CD4-positive, CD25-positive, alpha-beta regulatory T cell (primary cell): ENCODE results near the gene CCR5AS.

Experiments used
- ATAC-seq, 2 donors: fragments of 150-1000 bp; cut with Tn5 transposase; one replicate each; pipeline ENCODE4 v1.10.0; 2021; ENCODE audit warnings: low read depth in 2 of 2, moderate number of reproducible peaks in 2 of 2, moderate library complexity in 1 of 2
- DNase-seq, 3 donors: peaks; one replicate each; pipeline versions ENCODE4 v3.0.0 to v3.0.0-alpha.2; 2012 to 2022; ENCODE audit warnings: mixed read lengths in 1 of 3
- H3K27ac ChIP-seq: one replicate; pipeline ENCODE4 v1.7.0; 2013; ENCODE audit warnings: mild to moderate bottlenecking, low read length; ENCODE audit not compliant: insufficient read depth, poor library complexity, severe bottlenecking
- H3K27me3 ChIP-seq: one replicate; pipeline ENCODE4 v1.7.0; 2013; ENCODE audit warnings: low read length; ENCODE audit not compliant: control insufficient read depth, insufficient read depth
- H3K36me3 ChIP-seq: one replicate; pipeline ENCODE4 v1.7.0; 2013; ENCODE audit warnings: mild to moderate bottlenecking, low read length, moderate library complexity; ENCODE audit not compliant: control insufficient read depth, insufficient read depth
- H3K4me1 ChIP-seq: 2 replicates; pipeline ENCODE4 v1.7.0; 2013; ENCODE audit warnings: mild to moderate bottlenecking, low read length; ENCODE audit not compliant: insufficient read depth, control insufficient read depth, poor library complexity, severe bottlenecking
- H3K4me3 ChIP-seq: one replicate; pipeline ENCODE4 v1.7.0; 2013; ENCODE audit warnings: low read depth, mild to moderate bottlenecking, low read length, moderate library complexity
- H3K9me3 ChIP-seq, 2 experiments: 1 replicate in 1 of 2; 2 replicates in 1 of 2; pipeline ENCODE4 v1.7.0; 2013; ENCODE audit warnings: low read length in 2 of 2, mild to moderate bottlenecking in 1 of 2, moderate library complexity in 1 of 2; ENCODE audit not compliant: control insufficient read depth in 2 of 2
- H3K27ac Mint-ChIP-seq, 3 donors: one replicate each; pipeline ENCODE4 v1.8.0; 2020 to 2022; ENCODE audit warnings: mild to moderate bottlenecking in 3 of 3, mixed read lengths in 3 of 3, moderate library complexity in 2 of 3
- H3K27me3 Mint-ChIP-seq: one replicate; pipeline ENCODE4 v1.8.0; 2022; ENCODE audit warnings: mild to moderate bottlenecking, mixed read lengths
- H3K36me3 Mint-ChIP-seq: one replicate; pipeline ENCODE4 v1.8.0; 2020; ENCODE audit warnings: mixed read lengths
- H3K4me1 Mint-ChIP-seq, 4 donors: one replicate each; pipeline ENCODE4 v1.8.0; 2020 to 2022; ENCODE audit warnings: mixed read lengths in 4 of 4, mild to moderate bottlenecking in 1 of 4
- H3K4me3 Mint-ChIP-seq, 4 donors: one replicate each; pipeline ENCODE4 v1.8.0; 2020 to 2022; ENCODE audit warnings: mild to moderate bottlenecking in 4 of 4, mixed read lengths in 4 of 4, moderate library complexity in 3 of 4
- H3K9me3 Mint-ChIP-seq, 7 donors: one replicate each; pipeline ENCODE4 v1.8.0; 2020 to 2022; ENCODE audit warnings: mixed read lengths in 7 of 7, mild to moderate bottlenecking in 3 of 7, moderate library complexity in 2 of 7

Gene CCR5AS

GRCh38 chr3:46378426-46378942 lies 28.4 kb downstream of the CCR5AS start:
- no peaks in the 10 kb centered on the region for H3K27me3 Mint-ChIP-seq

DNA sequence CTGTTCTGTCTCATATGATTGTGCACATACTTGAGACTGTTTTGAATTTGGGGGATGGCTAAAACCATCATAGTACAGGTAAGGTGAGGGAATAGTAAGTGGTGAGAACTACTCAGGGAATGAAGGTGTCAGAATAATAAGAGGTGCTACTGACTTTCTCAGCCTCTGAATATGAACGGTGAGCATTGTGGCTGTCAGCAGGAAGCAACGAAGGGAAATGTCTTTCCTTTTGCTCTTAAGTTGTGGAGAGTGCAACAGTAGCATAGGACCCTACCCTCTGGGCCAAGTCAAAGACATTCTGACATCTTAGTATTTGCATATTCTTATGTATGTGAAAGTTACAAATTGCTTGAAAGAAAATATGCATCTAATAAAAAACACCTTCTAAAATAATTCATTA lies 31.1 kb downstream of the CCR5AS start:
- Mint-ChIP-seq H3K9me3 (peaks cover 0 to 1% (median 0%) of the 10 kb centered on the region in 7 donors), H3K4me1 (peaks cover 17 to 59% (median 35%) of the 10 kb centered on the region in 4 donors), H3K27me3 (no peaks in the 10 kb centered on the region), H3K27ac (peak overlapping the region in 2 of 3 donors; percentile 5 to 7), H3K36me3 (no peaks in the 10 kb centered on the region), H3K4me3 (peak overlapping the region; percentile 29 to 79 (median 54))
- Histone ChIP-seq H3K36me3 (no peaks in the 10 kb centered on the region), H3K4me3 (peak overlapping the region; percentile 33), H3K27ac (no peak overlapping the region), H3K27me3 (no peaks in the 10 kb centered on the region), H3K4me1 (peaks cover 47% of the 10 kb centered on the region), H3K9me3 (no peaks in the 10 kb centered on the region)
- DNase-seq (peak in 1 of 3 donors; percentile 26), ATAC-seq (no peak)

More at GRCh38 chr3:46378426-46378942, 28.4 kb downstream of the CCR5AS start:
- H3K27ac Mint-ChIP-seq: no peak overlapping the region
- ATAC-seq (peak in 1 of 2 donors; percentile 58), DNase-seq (peak; percentile 22 to 76 (median 45))
- H3K4me1 Mint-ChIP-seq: peaks cover 20 to 50% (median 25%) of the 10 kb centered on the region in 4 donors
- peak overlapping the region in 1 of 4 donors; percentile 30 for H3K4me3 Mint-ChIP-seq
- Histone ChIP-seq H3K4me1 (peaks cover 36% of the 10 kb centered on the region), H3K27ac (no peak overlapping the region), H3K36me3 (no peaks in the 10 kb centered on the region), H3K9me3 (no peaks in the 10 kb centered on the region), H3K4me3 (no peak overlapping the region), H3K27me3 (no peaks in the 10 kb centered on the region)
- H3K36me3 Mint-ChIP-seq: no peaks in the 10 kb centered on the region
- H3K9me3 Mint-ChIP-seq: no peaks in the 10 kb centered on the region

GRCh38 chr3:46375218-46375617 lies 31.6 kb downstream of the CCR5AS start:
- peak overlapping the region; percentile 4 to 68 (median 38) for H3K4me3 Mint-ChIP-seq
- peak overlapping the region; percentile 21 to 94 (median 59) for H3K27ac Mint-ChIP-seq
- ATAC-seq (no peak), DNase-seq (no peak)
- H3K36me3 ChIP-seq: no peaks in the 10 kb centered on the region
- H3K4me1 ChIP-seq: peaks cover 47% of the 10 kb centered on the region
- peaks cover 0 to 1% (median 0%) of the 10 kb centered on the region in 7 donors for H3K9me3 Mint-ChIP-seq
- H3K27me3 ChIP-seq: no peaks in the 10 kb centered on the region
- peak overlapping the region; percentile 53 for H3K4me3 ChIP-seq
- no peaks in the 10 kb centered on the region for H3K36me3 Mint-ChIP-seq
- no peaks in the 10 kb centered on the region for H3K9me3 ChIP-seq
- H3K4me1 Mint-ChIP-seq: peaks cover 18 to 61% (median 39%) of the 10 kb centered on the region in 4 donors
- no peak overlapping the region for H3K27ac ChIP-seq
- H3K27me3 Mint-ChIP-seq: no peaks in the 10 kb centered on the region

GRCh38 chr3:46374755-46375154 lies 32.1 kb downstream of the CCR5AS start:
- H3K27me3 Mint-ChIP-seq: no peaks in the 10 kb centered on the region
- no peaks in the 10 kb centered on the region for H3K36me3 Mint-ChIP-seq
- ATAC-seq (no peak), DNase-seq (no peak)
- Histone ChIP-seq H3K27me3 (no peaks in the 10 kb centered on the region), H3K9me3 (no peaks in the 10 kb centered on the region), H3K36me3 (no peaks in the 10 kb centered on the region), H3K27ac (no peak overlapping the region), H3K4me1 (peaks cover 52% of the 10 kb centered on the region), H3K4me3 (peak overlapping the region; percentile 53)
- peak overlapping the region; percentile 21 to 94 (median 59) for H3K27ac Mint-ChIP-seq
- H3K4me3 Mint-ChIP-seq: peak overlapping the region; percentile 12 to 76 (median 66)
- H3K9me3 Mint-ChIP-seq: peaks cover 0 to 1% (median 0%) of the 10 kb centered on the region in 7 donors
- peaks cover 19 to 64% (median 44%) of the 10 kb centered on the region in 4 donors for H3K4me1 Mint-ChIP-seq

DNA sequence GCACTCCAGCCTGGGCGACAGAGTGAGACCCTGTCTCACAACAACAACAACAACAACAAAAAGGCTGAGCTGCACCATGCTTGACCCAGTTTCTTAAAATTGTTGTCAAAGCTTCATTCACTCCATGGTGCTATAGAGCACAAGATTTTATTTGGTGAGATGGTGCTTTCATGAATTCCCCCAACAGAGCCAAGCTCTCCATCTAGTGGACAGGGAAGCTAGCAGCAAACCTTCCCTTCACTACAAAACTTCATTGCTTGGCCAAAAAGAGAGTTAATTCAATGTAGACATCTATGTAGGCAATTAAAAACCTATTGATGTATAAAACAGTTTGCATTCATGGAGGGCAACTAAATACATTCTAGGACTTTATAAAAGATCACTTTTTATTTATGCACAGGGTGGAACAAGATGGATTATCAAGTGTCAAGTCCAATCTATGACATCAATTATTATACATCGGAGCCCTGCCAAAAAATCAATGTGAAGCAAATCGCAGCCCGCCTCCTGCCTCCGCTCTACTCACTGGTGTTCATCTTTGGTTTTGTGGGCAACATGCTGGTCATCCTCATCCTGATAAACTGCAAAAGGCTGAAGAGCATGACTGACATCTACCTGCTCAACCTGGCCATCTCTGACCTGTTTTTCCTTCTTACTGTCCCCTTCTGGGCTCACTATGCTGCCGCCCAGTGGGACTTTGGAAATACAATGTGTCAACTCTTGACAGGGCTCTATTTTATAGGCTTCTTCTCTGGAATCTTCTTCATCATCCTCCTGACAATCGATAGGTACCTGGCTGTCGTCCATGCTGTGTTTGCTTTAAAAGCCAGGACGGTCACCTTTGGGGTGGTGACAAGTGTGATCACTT lies 34.1 kb downstream of the CCR5AS start:
- Mint-ChIP-seq H3K27me3 (no peaks in the 10 kb centered on the region), H3K4me1 (peaks cover 23 to 80% (median 57%) of the 10 kb centered on the region in 4 donors), H3K9me3 (peaks cover 0 to 1% (median 0%) of the 10 kb centered on the region in 7 donors), H3K36me3 (no peaks in the 10 kb centered on the region), H3K27ac (peak overlapping the region; percentile 32 to 88 (median 85)), H3K4me3 (peak overlapping the region; percentile 68 to 92 (median 78))
- Histone ChIP-seq H3K36me3 (no peaks in the 10 kb centered on the region), H3K4me3 (peak overlapping the region; percentile 84), H3K9me3 (no peaks in the 10 kb centered on the region), H3K27me3 (no peaks in the 10 kb centered on the region), H3K27ac (peak overlapping the region; percentile 82), H3K4me1 (peaks cover 72% of the 10 kb centered on the region)
- peak in 1 of 2 donors; percentile 26 for ATAC-seq
- DNase-seq: peak in 2 of 3 donors; percentile 44 to 77

DNA sequence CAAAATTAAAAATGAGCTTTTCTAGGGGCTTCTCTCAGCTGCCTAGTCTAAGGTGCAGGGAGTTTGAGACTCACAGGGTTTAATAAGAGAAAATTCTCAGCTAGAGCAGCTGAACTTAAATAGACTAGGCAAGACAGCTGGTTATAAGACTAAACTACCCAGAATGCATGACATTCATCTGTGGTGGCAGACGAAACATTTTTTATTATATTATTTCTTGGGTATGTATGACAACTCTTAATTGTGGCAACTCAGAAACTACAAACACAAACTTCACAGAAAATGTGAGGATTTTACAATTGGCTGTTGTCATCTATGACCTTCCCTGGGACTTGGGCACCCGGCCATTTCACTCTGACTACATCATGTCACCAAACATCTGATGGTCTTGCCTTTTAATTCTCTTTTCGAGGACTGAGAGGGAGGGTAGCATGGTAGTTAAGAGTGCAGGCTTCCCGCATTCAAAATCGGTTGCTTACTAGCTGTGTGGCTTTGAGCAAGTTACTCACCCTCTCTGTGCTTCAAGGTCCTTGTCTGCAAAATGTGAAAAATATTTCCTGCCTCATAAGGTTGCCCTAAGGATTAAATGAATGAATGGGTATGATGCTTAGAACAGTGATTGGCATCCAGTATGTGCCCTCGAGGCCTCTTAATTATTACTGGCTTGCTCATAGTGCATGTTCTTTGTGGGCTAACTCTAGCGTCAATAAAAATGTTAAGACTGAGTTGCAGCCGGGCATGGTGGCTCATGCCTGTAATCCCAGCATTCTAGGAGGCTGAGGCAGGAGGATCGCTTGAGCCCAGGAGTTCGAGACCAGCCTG lies 35.1 kb downstream of the CCR5AS start:
- Histone ChIP-seq H3K27ac (peak overlapping the region; percentile 82), H3K9me3 (no peaks in the 10 kb centered on the region), H3K4me1 (peaks cover 72% of the 10 kb centered on the region), H3K36me3 (no peaks in the 10 kb centered on the region), H3K27me3 (no peaks in the 10 kb centered on the region), H3K4me3 (peak overlapping the region; percentile 84)
- H3K36me3 Mint-ChIP-seq: no peaks in the 10 kb centered on the region
- peak overlapping the region in 2 of 3 donors; percentile 1 to 89 for H3K27ac Mint-ChIP-seq
- no peak for ATAC-seq
- peaks cover 0 to 1% (median 0%) of the 10 kb centered on the region in 7 donors for H3K9me3 Mint-ChIP-seq
- no peak for DNase-seq
- peak overlapping the region; percentile 67 to 92 (median 74) for H3K4me3 Mint-ChIP-seq
- H3K27me3 Mint-ChIP-seq: no peaks in the 10 kb centered on the region
- peaks cover 23 to 76% (median 58%) of the 10 kb centered on the region in 4 donors for H3K4me1 Mint-ChIP-seq

GRCh38 chr3:46370839-46371518 lies 35.9 kb downstream of the CCR5AS start, which contains the start of gene CCR5:
CCR5 (plus strand) TSS chr3:46370946; CDS start chr3:46372903, 1,957 bp downstream.
- peaks cover 72% of the 10 kb centered on the region for H3K4me1 ChIP-seq
- H3K4me3 Mint-ChIP-seq: peak within 1 kb of the TSS; percentile 67 to 92 (median 78)
- H3K9me3 Mint-ChIP-seq: peaks cover 0 to 1% (median 0%) of the 10 kb centered on the region in 7 donors
- peaks cover 22 to 72% (median 57%) of the 10 kb centered on the region in 4 donors for H3K4me1 Mint-ChIP-seq
- no peaks in the 10 kb centered on the region for H3K9me3 ChIP-seq
- no peaks in the 10 kb centered on the region for H3K36me3 Mint-ChIP-seq
- peak within 1 kb of the TSS; percentile 82 for H3K27ac ChIP-seq
- H3K27me3 Mint-ChIP-seq: no peaks in the 10 kb centered on the region
- peak within 1 kb of the TSS; percentile 72 to 89 (median 86) for H3K27ac Mint-ChIP-seq
- peak within 1 kb of the TSS; percentile 84 for H3K4me3 ChIP-seq
- no peaks in the 10 kb centered on the region for H3K36me3 ChIP-seq
- no peaks in the 10 kb centered on the region for H3K27me3 ChIP-seq
- DNase-seq (peak in 2 of 3 donors; percentile 57 to 91), ATAC-seq (peak; percentile 69 to 74)
